H1 (cell line): Measurements from ENCODE around the gene SMC3. TPM values are rescaled to one million over a fixed set of nuclear protein-coding genes. Genes with fewer than 3 reads are reported as not detected.

Experiments
- CTCF ChIA-PET: fragments of 300-600 bp; sonication (Branson Sonifier 250); formaldehyde crosslinking; loops from one replicate; lab custom pipeline; 2021; ENCODE audit not compliant: partially characterized antibody; lab: Charles Lee
- POLR2A ChIA-PET: fragments of 300-600 bp; sonication (Branson Sonifier 250); formaldehyde crosslinking; loops from one replicate; lab custom pipeline; 2021; ENCODE audit warnings: inconsistent platforms; ENCODE audit not compliant: partially characterized antibody; lab: Charles Lee
- DNase-seq, 2 experiments: peaks; one replicate each; pipeline versions ENCODE4 v3.0.0 to v3.0.0-alpha.2; 2010 to 2022; ENCODE audit warnings: low spot score in 2 of 2, low read depth in 1 of 2, mixed read lengths in 1 of 2
- FAIRE-seq: peaks from 2 replicates; lab custom pipeline; 2011; peaks lifted over from hg19 to GRCh38; lab: Jason Lieb, UNC
- H2AFZ ChIP-seq: 2 replicates; pipeline ENCODE4 v1.8.1; 2012; ENCODE audit warnings: low read length, inconsistent platforms
- H2AK5ac ChIP-seq: 2 replicates; pipeline ENCODE4 v1.6.1; 2013; ENCODE audit warnings: low read depth, low read length
- H2BK120ac ChIP-seq: replicated peaks from 2 replicates; pipeline ENCODE3; 2013; ENCODE audit warnings: low read depth, low read length, inconsistent platforms
- H2BK12ac ChIP-seq: 2 replicates; pipeline ENCODE4 v1.6.1; 2013; ENCODE audit warnings: low read depth, low read length
- H2BK15ac ChIP-seq: 2 replicates; pipeline ENCODE4 v1.6.1; 2013; ENCODE audit warnings: low read length
- H2BK20ac ChIP-seq: 2 replicates; pipeline ENCODE4 v1.6.1; 2013; ENCODE audit warnings: low read length
- H2BK5ac ChIP-seq: 2 replicates; pipeline ENCODE4 v1.6.1; 2013; ENCODE audit warnings: low read depth, low read length
- H3K14ac ChIP-seq: 2 replicates; pipeline ENCODE4 v1.6.1; 2013; ENCODE audit warnings: inconsistent platforms; ENCODE audit not compliant: insufficient read length
- H3K18ac ChIP-seq: 2 replicates; pipeline ENCODE4 v1.6.1; 2013; ENCODE audit warnings: low read length; ENCODE audit errors: extremely low read depth
- H3K23ac ChIP-seq: 2 replicates; pipeline ENCODE4 v1.6.1; 2013; ENCODE audit warnings: inconsistent platforms; ENCODE audit not compliant: insufficient read length
- H3K23me2 ChIP-seq: 2 replicates; pipeline ENCODE4 v1.6.1; 2013; ENCODE audit warnings: low read depth, low read length
- H3K27ac ChIP-seq: 2 replicates; pipeline ENCODE4 v1.6.1; 2011; ENCODE audit warnings: low read depth, low read length, inconsistent platforms
- H3K27me3 ChIP-seq, 4 experiments: replicated peaks in 1 of 4; 1 replicate in 1 of 4; 2 replicates in 3 of 4; pipeline versions ENCODE4 v1.6.1 to v1.8.1; 2011 to 2013; ENCODE audit warnings: low read length in 3 of 4, mild to moderate bottlenecking in 3 of 4, inconsistent platforms in 2 of 4, mixed read lengths in 2 of 4, moderate library complexity in 1 of 4; ENCODE audit not compliant: control insufficient read depth in 3 of 4, insufficient read depth in 3 of 4; ENCODE audit errors: extremely low read depth in 1 of 4
- H3K36me3 ChIP-seq, 4 experiments: 2 replicates each; pipeline versions ENCODE4 v1.6.1 to v1.8.1; 2011 to 2013; ENCODE audit warnings: mild to moderate bottlenecking in 4 of 4, low read length in 3 of 4, moderate library complexity in 2 of 4, control low read depth in 1 of 4, inconsistent platforms in 1 of 4; ENCODE audit not compliant: insufficient read depth in 4 of 4, control insufficient read depth in 2 of 4
- H3K4ac ChIP-seq: replicated peaks from 2 replicates; pipeline ENCODE3; 2013; ENCODE audit warnings: low read length, low read depth, mixed read lengths, inconsistent platforms; ENCODE audit not compliant: insufficient read length
- H3K4me1 ChIP-seq, 4 experiments: replicated peaks in 1 of 4; 1 replicate in 1 of 4; 2 replicates in 3 of 4; pipeline versions ENCODE4 v1.6.1 to v1.8.1; 2011 to 2013; ENCODE audit warnings: low read length in 3 of 4, inconsistent platforms in 2 of 4, mixed read lengths in 1 of 4; ENCODE audit not compliant: insufficient read depth in 4 of 4, control insufficient read depth in 3 of 4
- H3K4me2 ChIP-seq, 2 experiments: 2 replicates each; pipeline versions ENCODE4 v1.6.1 to v1.8.1; 2011 to 2013; ENCODE audit warnings: low read depth in 2 of 2, low read length in 2 of 2, control low read depth in 1 of 2, inconsistent platforms in 1 of 2, mild to moderate bottlenecking in 1 of 2; ENCODE audit not compliant: insufficient read depth in 1 of 2
- H3K4me3 ChIP-seq, 4 experiments: fragments of 200-600, 300-600 bp in 1 of 4; sonication (generic), shearing (Covaris generic), sonication (Bioruptor Twin) in 1 of 4; 2 replicates each; pipeline versions ENCODE4 v1.5.1 to v1.8.1; 2011 to 2016; ENCODE audit warnings: low read length in 4 of 4, low read depth in 3 of 4, control low read depth in 2 of 4, inconsistent platforms in 2 of 4, mild to moderate bottlenecking in 2 of 4, mixed read lengths in 1 of 4, moderate library complexity in 1 of 4; ENCODE audit not compliant: insufficient read depth in 2 of 4; ENCODE audit errors: extremely low read depth in 1 of 4
- H3K56ac ChIP-seq: replicated peaks from 2 replicates; pipeline ENCODE3; 2013; ENCODE audit warnings: low read depth, mild to moderate bottlenecking, mixed read lengths, low read length, inconsistent platforms; ENCODE audit not compliant: insufficient read length
- H3K79me1 ChIP-seq: 2 replicates; pipeline ENCODE4 v1.6.1; 2013; ENCODE audit warnings: low read depth, low read length, control low read depth
- H3K79me2 ChIP-seq, 2 experiments: 2 replicates each; pipeline versions ENCODE4 v1.6.1 to v1.8.1; 2012 to 2013; ENCODE audit warnings: low read length in 2 of 2, mild to moderate bottlenecking in 2 of 2, inconsistent platforms in 1 of 2; ENCODE audit not compliant: insufficient read depth in 2 of 2, control insufficient read depth in 1 of 2
- H3K9ac ChIP-seq, 4 experiments: replicated peaks in 1 of 4; 1 replicate in 1 of 4; 2 replicates in 3 of 4; pipeline versions ENCODE4 v1.6.1 to v1.8.1; 2011 to 2013; ENCODE audit warnings: low read depth in 3 of 4, low read length in 3 of 4, control low read depth in 2 of 4, mild to moderate bottlenecking in 2 of 4, moderate library complexity in 2 of 4, inconsistent platforms in 1 of 4; ENCODE audit errors: extremely low read depth in 1 of 4
- H3K9me3 ChIP-seq, 2 experiments: 2 replicates each; pipeline versions ENCODE4 v1.6.1 to v1.8.1; 2012 to 2013; ENCODE audit warnings: mild to moderate bottlenecking in 2 of 2, moderate library complexity in 2 of 2, control low read depth in 1 of 2, inconsistent platforms in 1 of 2, low read depth in 1 of 2, low read length in 1 of 2, mixed read lengths in 1 of 2; ENCODE audit not compliant: insufficient read depth in 2 of 2
- H4K20me1 ChIP-seq, 2 experiments: replicated peaks in 1 of 2; 2 replicates each; pipeline versions ENCODE3 to v1.8.1; 2011 to 2013; ENCODE audit warnings: inconsistent platforms in 2 of 2, low read length in 2 of 2, mild to moderate bottlenecking in 1 of 2; ENCODE audit not compliant: insufficient read depth in 2 of 2, control insufficient read depth in 1 of 2
- H4K5ac ChIP-seq: 2 replicates; pipeline ENCODE4 v1.6.1; 2013; ENCODE audit warnings: low read length, low read depth, mixed read lengths, inconsistent platforms; ENCODE audit not compliant: insufficient read length
- H4K8ac ChIP-seq: 2 replicates; pipeline ENCODE4 v1.8.0; 2013; ENCODE audit warnings: mild to moderate bottlenecking, moderate library complexity, low read length, inconsistent platforms; ENCODE audit not compliant: insufficient read depth; ENCODE audit errors: extremely low read depth
- H4K91ac ChIP-seq: replicated peaks from 2 replicates; pipeline ENCODE3; 2013; ENCODE audit warnings: low read length, mixed read lengths, inconsistent platforms; ENCODE audit not compliant: insufficient read length
- ASH2L ChIP-seq: fragments of 200-600, 300-600 bp; sonication (generic); IDR thresholded peaks from one replicate; pipeline ENCODE4 v1.7.1; 2017; ENCODE audit warnings: low read length
- EGR1 ChIP-seq: IDR thresholded peaks from 2 replicates; pipeline ENCODE4 v1.6.1; 2011; ENCODE audit warnings: low read depth, low read length, borderline replicate concordance
- FOSL1 ChIP-seq: IDR thresholded peaks from 2 replicates; pipeline ENCODE4 v1.6.1; 2011; ENCODE audit warnings: mild to moderate bottlenecking, low read depth, low read length, moderate library complexity; ENCODE audit not compliant: insufficient read depth
- GTF2F1 ChIP-seq: IDR thresholded peaks from 2 replicates; pipeline ENCODE4 v1.6.1; 2012; ENCODE audit warnings: low read depth, low read length, improper control_type of control experiment, borderline replicate concordance
- NANOG ChIP-seq: IDR thresholded peaks from 2 replicates; pipeline ENCODE4 v1.6.1; 2011; ENCODE audit warnings: low read length, low read depth, mild to moderate bottlenecking, inconsistent platforms; ENCODE audit not compliant: insufficient read depth, poor library complexity, severe bottlenecking
- NRF1 ChIP-seq: IDR thresholded peaks from 2 replicates; pipeline ENCODE4 v1.6.1; 2011; ENCODE audit warnings: mild to moderate bottlenecking, low read depth, low read length, improper control_type of control experiment
- SAP30 ChIP-seq: fragments of 300-600 bp; sonication (generic); IDR thresholded peaks from 2 replicates; pipeline ENCODE4 v1.7.1; 2012; ENCODE audit warnings: low read length, moderate library complexity, mild to moderate bottlenecking, inconsistent platforms; ENCODE audit not compliant: insufficient read depth, insufficient replicate concordance
- SIRT6 ChIP-seq: IDR thresholded peaks from one replicate; pipeline ENCODE4 v1.7.1; 2012; ENCODE audit warnings: low read length, inconsistent platforms
- TCF12 ChIP-seq: IDR thresholded peaks from 2 replicates; pipeline ENCODE4 v1.6.1; 2011; ENCODE audit warnings: low read depth, mild to moderate bottlenecking, low read length
- USF2 ChIP-seq: IDR thresholded peaks from 2 replicates; pipeline ENCODE4 v1.6.1; 2011; ENCODE audit warnings: low read length, improper control_type of control experiment
- WGBS, 2 experiments: shearing (Covaris generic) in 1 of 2; methylation state at CpG; one replicate each; pipeline versions ENCODE4 v1.1.6 to v1.1.7; 2013 to 2015; ENCODE audit warnings: low lambda C conversion rate in 2 of 2, mixed read lengths in 2 of 2, inconsistent platforms in 1 of 2, low coverage in 1 of 2, missing lambda C conversion rate in 1 of 2; ENCODE audit not compliant: insufficient replicate concordance in 2 of 2, insufficient coverage in 1 of 2, insufficient read length in 1 of 2; ENCODE audit errors: extremely low coverage in 1 of 2, missing lambda C conversion rate in 1 of 2; 5-methylcytosine and 5-hydroxymethylcytosine counted together
- polyA plus RNA-seq, 7 experiments: library from polyadenylated mRNA; depleted of rRNA in 3 of 7; stranded (reverse) in 5 of 7; unstranded in 2 of 7; fragments of >200 nt in 5 of 7; fragments of 200-250 nt in 2 of 7; gene quantifications; 1 replicate in 5 of 7; 2 replicates in 1 of 7; 4 replicates in 1 of 7; pipeline versions ENCODE4 v1.2.1 to v1.2.3, GENCODE V29; 2011 to 2013; ENCODE audit warnings: missing spikeins in 2 of 7, mixed read lengths in 2 of 7
- total RNA-seq: library from RNA; stranded (reverse); fragmentation: NEBNext Ultra II Directional; extraction: Animal tissue kit (Norgen Biotek cat#: 25700); gene quantifications from 2 replicates; pipeline ENCODE4 v1.2.1, GENCODE V29; 2021

SMC3 gene
- total and polyA plus RNA-seq, 2 of the 8 experiments (the other 6 are each of a cell fraction or from before 2014, with no cell fraction given) = 12.7 to 93.4 TPM

GRCh38 chr10:110634527-110635209, 67.2 kb downstream of the SMC3 start:
- Histone ChIP-seq H3K23ac (no peak overlapping the region), H3K18ac (no peak overlapping the region), H3K79me2 (no peaks in the 10 kb centered on the region), H3K14ac (no peak overlapping the region), H3K79me1 (no peaks in the 10 kb centered on the region), H3K36me3 (no peaks in the 10 kb centered on the region), H3K4me2 (no peak overlapping the region), H2BK20ac (no peak overlapping the region), H4K20me1 (no peaks in the 10 kb centered on the region), H3K4me3 (no peak overlapping the region), H2BK12ac (no peak overlapping the region), H2BK15ac (no peak overlapping the region), H3K4me1 (peaks cover 7 to 15% (median 10%) of the 10 kb centered on the region in 4 experiments), H4K91ac (no peak overlapping the region), H3K27me3 (no peaks in the 10 kb centered on the region), H2BK5ac (no peak overlapping the region), H4K5ac (no peak overlapping the region), H2BK120ac (no peak overlapping the region), H4K8ac (no peak overlapping the region), H3K23me2 (no peaks in the 10 kb centered on the region), H2AFZ (no peak overlapping the region), H3K9me3 (no peaks in the 10 kb centered on the region), H3K4ac (no peak overlapping the region), H3K27ac (no peak overlapping the region), H2AK5ac (no peak overlapping the region), H3K56ac (no peak overlapping the region), H3K9ac (no peak overlapping the region)
- CTCF ChIA-PET = interaction anchor here (0.6 to 3.4 kb wide), 2 partner anchors 23 to 52 kb away, joined by 4 to 21 read pairs; no protein-coding TSS in a partner anchor
- FAIRE-seq (no peak), DNase-seq (no peak)
- 94% methylated on average over 9 of the region's 9 CpGs; no CpG with 5 or more reads in 1 of the 2 experiments for WGBS, 2 experiments
- POLR2A ChIA-PET = no interaction called here
- TF ChIP-seq USF2 (no peak), SIRT6 (no peak), GTF2F1 (no peak), EGR1 (no peak), NRF1 (no peak), NANOG (no peak), SAP30 (no peak), ASH2L (no peak), FOSL1 (no peak), TCF12 (no peak)
